H1 (cell line): ENCODE measurements around the gene ARHGEF26. TPM values are rescaled to one million over a fixed set of nuclear protein-coding genes. Genes with fewer than 3 reads are reported as not detected.

ENCODE experiments used
- CTCF ChIA-PET: fragments of 300-600 bp; sonication (Branson Sonifier 250); formaldehyde crosslinking; loops from one replicate; lab custom pipeline; 2021; ENCODE audit not compliant: partially characterized antibody; lab: Charles Lee
- POLR2A ChIA-PET: fragments of 300-600 bp; sonication (Branson Sonifier 250); formaldehyde crosslinking; loops from one replicate; lab custom pipeline; 2021; ENCODE audit warnings: inconsistent platforms; ENCODE audit not compliant: partially characterized antibody; lab: Charles Lee
- DNase-seq, 2 experiments: peaks; one replicate each; pipeline versions ENCODE4 v3.0.0 to v3.0.0-alpha.2; 2010 to 2022; ENCODE audit warnings: low spot score in 2 of 2, low read depth in 1 of 2, mixed read lengths in 1 of 2
- FAIRE-seq: peaks from 2 replicates; lab custom pipeline; 2011; peaks lifted over from hg19 to GRCh38; lab: Jason Lieb, UNC
- H2AFZ ChIP-seq: 2 replicates; pipeline ENCODE4 v1.8.1; 2012; ENCODE audit warnings: low read length, inconsistent platforms
- H2AK5ac ChIP-seq: 2 replicates; pipeline ENCODE4 v1.6.1; 2013; ENCODE audit warnings: low read depth, low read length
- H2BK120ac ChIP-seq: replicated peaks from 2 replicates; pipeline ENCODE3; 2013; ENCODE audit warnings: low read depth, low read length, inconsistent platforms
- H2BK12ac ChIP-seq: 2 replicates; pipeline ENCODE4 v1.6.1; 2013; ENCODE audit warnings: low read depth, low read length
- H2BK15ac ChIP-seq: 2 replicates; pipeline ENCODE4 v1.6.1; 2013; ENCODE audit warnings: low read length
- H2BK20ac ChIP-seq: 2 replicates; pipeline ENCODE4 v1.6.1; 2013; ENCODE audit warnings: low read length
- H2BK5ac ChIP-seq: 2 replicates; pipeline ENCODE4 v1.6.1; 2013; ENCODE audit warnings: low read depth, low read length
- H3K14ac ChIP-seq: 2 replicates; pipeline ENCODE4 v1.6.1; 2013; ENCODE audit warnings: inconsistent platforms; ENCODE audit not compliant: insufficient read length
- H3K18ac ChIP-seq: 2 replicates; pipeline ENCODE4 v1.6.1; 2013; ENCODE audit warnings: low read length; ENCODE audit errors: extremely low read depth
- H3K23ac ChIP-seq: 2 replicates; pipeline ENCODE4 v1.6.1; 2013; ENCODE audit warnings: inconsistent platforms; ENCODE audit not compliant: insufficient read length
- H3K23me2 ChIP-seq: 2 replicates; pipeline ENCODE4 v1.6.1; 2013; ENCODE audit warnings: low read depth, low read length
- H3K27ac ChIP-seq: 2 replicates; pipeline ENCODE4 v1.6.1; 2011; ENCODE audit warnings: low read depth, low read length, inconsistent platforms
- H3K27me3 ChIP-seq, 4 experiments: replicated peaks in 1 of 4; 1 replicate in 1 of 4; 2 replicates in 3 of 4; pipeline versions ENCODE4 v1.6.1 to v1.8.1; 2011 to 2013; ENCODE audit warnings: low read length in 3 of 4, mild to moderate bottlenecking in 3 of 4, inconsistent platforms in 2 of 4, mixed read lengths in 2 of 4, moderate library complexity in 1 of 4; ENCODE audit not compliant: control insufficient read depth in 3 of 4, insufficient read depth in 3 of 4; ENCODE audit errors: extremely low read depth in 1 of 4
- H3K36me3 ChIP-seq, 4 experiments: 2 replicates each; pipeline versions ENCODE4 v1.6.1 to v1.8.1; 2011 to 2013; ENCODE audit warnings: mild to moderate bottlenecking in 4 of 4, low read length in 3 of 4, moderate library complexity in 2 of 4, control low read depth in 1 of 4, inconsistent platforms in 1 of 4; ENCODE audit not compliant: insufficient read depth in 4 of 4, control insufficient read depth in 2 of 4
- H3K4ac ChIP-seq: replicated peaks from 2 replicates; pipeline ENCODE3; 2013; ENCODE audit warnings: low read length, low read depth, mixed read lengths, inconsistent platforms; ENCODE audit not compliant: insufficient read length
- H3K4me1 ChIP-seq, 4 experiments: replicated peaks in 1 of 4; 1 replicate in 1 of 4; 2 replicates in 3 of 4; pipeline versions ENCODE4 v1.6.1 to v1.8.1; 2011 to 2013; ENCODE audit warnings: low read length in 3 of 4, inconsistent platforms in 2 of 4, mixed read lengths in 1 of 4; ENCODE audit not compliant: insufficient read depth in 4 of 4, control insufficient read depth in 3 of 4
- H3K4me2 ChIP-seq, 2 experiments: 2 replicates each; pipeline versions ENCODE4 v1.6.1 to v1.8.1; 2011 to 2013; ENCODE audit warnings: low read depth in 2 of 2, low read length in 2 of 2, control low read depth in 1 of 2, inconsistent platforms in 1 of 2, mild to moderate bottlenecking in 1 of 2; ENCODE audit not compliant: insufficient read depth in 1 of 2
- H3K4me3 ChIP-seq, 4 experiments: fragments of 200-600, 300-600 bp in 1 of 4; sonication (generic), shearing (Covaris generic), sonication (Bioruptor Twin) in 1 of 4; 2 replicates each; pipeline versions ENCODE4 v1.5.1 to v1.8.1; 2011 to 2016; ENCODE audit warnings: low read length in 4 of 4, low read depth in 3 of 4, control low read depth in 2 of 4, inconsistent platforms in 2 of 4, mild to moderate bottlenecking in 2 of 4, mixed read lengths in 1 of 4, moderate library complexity in 1 of 4; ENCODE audit not compliant: insufficient read depth in 2 of 4; ENCODE audit errors: extremely low read depth in 1 of 4
- H3K56ac ChIP-seq: replicated peaks from 2 replicates; pipeline ENCODE3; 2013; ENCODE audit warnings: low read depth, mild to moderate bottlenecking, mixed read lengths, low read length, inconsistent platforms; ENCODE audit not compliant: insufficient read length
- H3K79me1 ChIP-seq: 2 replicates; pipeline ENCODE4 v1.6.1; 2013; ENCODE audit warnings: low read depth, low read length, control low read depth
- H3K79me2 ChIP-seq, 2 experiments: 2 replicates each; pipeline versions ENCODE4 v1.6.1 to v1.8.1; 2012 to 2013; ENCODE audit warnings: low read length in 2 of 2, mild to moderate bottlenecking in 2 of 2, inconsistent platforms in 1 of 2; ENCODE audit not compliant: insufficient read depth in 2 of 2, control insufficient read depth in 1 of 2
- H3K9ac ChIP-seq, 4 experiments: replicated peaks in 1 of 4; 1 replicate in 1 of 4; 2 replicates in 3 of 4; pipeline versions ENCODE4 v1.6.1 to v1.8.1; 2011 to 2013; ENCODE audit warnings: low read depth in 3 of 4, low read length in 3 of 4, control low read depth in 2 of 4, mild to moderate bottlenecking in 2 of 4, moderate library complexity in 2 of 4, inconsistent platforms in 1 of 4; ENCODE audit errors: extremely low read depth in 1 of 4
- H3K9me3 ChIP-seq, 2 experiments: 2 replicates each; pipeline versions ENCODE4 v1.6.1 to v1.8.1; 2012 to 2013; ENCODE audit warnings: mild to moderate bottlenecking in 2 of 2, moderate library complexity in 2 of 2, control low read depth in 1 of 2, inconsistent platforms in 1 of 2, low read depth in 1 of 2, low read length in 1 of 2, mixed read lengths in 1 of 2; ENCODE audit not compliant: insufficient read depth in 2 of 2
- H4K20me1 ChIP-seq, 2 experiments: replicated peaks in 1 of 2; 2 replicates each; pipeline versions ENCODE3 to v1.8.1; 2011 to 2013; ENCODE audit warnings: inconsistent platforms in 2 of 2, low read length in 2 of 2, mild to moderate bottlenecking in 1 of 2; ENCODE audit not compliant: insufficient read depth in 2 of 2, control insufficient read depth in 1 of 2
- H4K5ac ChIP-seq: 2 replicates; pipeline ENCODE4 v1.6.1; 2013; ENCODE audit warnings: low read length, low read depth, mixed read lengths, inconsistent platforms; ENCODE audit not compliant: insufficient read length
- H4K8ac ChIP-seq: 2 replicates; pipeline ENCODE4 v1.8.0; 2013; ENCODE audit warnings: mild to moderate bottlenecking, moderate library complexity, low read length, inconsistent platforms; ENCODE audit not compliant: insufficient read depth; ENCODE audit errors: extremely low read depth
- H4K91ac ChIP-seq: replicated peaks from 2 replicates; pipeline ENCODE3; 2013; ENCODE audit warnings: low read length, mixed read lengths, inconsistent platforms; ENCODE audit not compliant: insufficient read length
- RNF2 ChIP-seq: fragments of 200-900, 300-1000 bp; sonication (generic); IDR thresholded peaks from 2 replicates; pipeline ENCODE4 v1.7.1; 2016; ENCODE audit warnings: borderline replicate concordance, low read depth, mild to moderate bottlenecking, antibody characterized with exemption, low read length; ENCODE audit not compliant: poor library complexity, severe bottlenecking; ENCODE audit errors: missing control alignments
- TEAD4 ChIP-seq: IDR thresholded peaks from 2 replicates; pipeline ENCODE4 v1.6.1; 2012; ENCODE audit warnings: low read depth, low read length, inconsistent platforms, mixed read lengths
- WGBS, 2 experiments: shearing (Covaris generic) in 1 of 2; methylation state at CpG; one replicate each; pipeline versions ENCODE4 v1.1.6 to v1.1.7; 2013 to 2015; ENCODE audit warnings: low lambda C conversion rate in 2 of 2, mixed read lengths in 2 of 2, inconsistent platforms in 1 of 2, low coverage in 1 of 2, missing lambda C conversion rate in 1 of 2; ENCODE audit not compliant: insufficient replicate concordance in 2 of 2, insufficient coverage in 1 of 2, insufficient read length in 1 of 2; ENCODE audit errors: extremely low coverage in 1 of 2, missing lambda C conversion rate in 1 of 2; 5-methylcytosine and 5-hydroxymethylcytosine counted together
- polyA plus RNA-seq, 7 experiments: library from polyadenylated mRNA; depleted of rRNA in 3 of 7; stranded (reverse) in 5 of 7; unstranded in 2 of 7; fragments of >200 nt in 5 of 7; fragments of 200-250 nt in 2 of 7; gene quantifications; 1 replicate in 5 of 7; 2 replicates in 1 of 7; 4 replicates in 1 of 7; pipeline versions ENCODE4 v1.2.1 to v1.2.3, GENCODE V29; 2011 to 2013; ENCODE audit warnings: missing spikeins in 2 of 7, mixed read lengths in 2 of 7
- total RNA-seq: library from RNA; stranded (reverse); fragmentation: NEBNext Ultra II Directional; extraction: Animal tissue kit (Norgen Biotek cat#: 25700); gene quantifications from 2 replicates; pipeline ENCODE4 v1.2.1, GENCODE V29; 2021

ARHGEF26 gene
- total and polyA plus RNA-seq, 2 of the 8 experiments (the other 6 are each of a cell fraction or from before 2014, with no cell fraction given), result 3.1 to 15.6 TPM

DNA sequence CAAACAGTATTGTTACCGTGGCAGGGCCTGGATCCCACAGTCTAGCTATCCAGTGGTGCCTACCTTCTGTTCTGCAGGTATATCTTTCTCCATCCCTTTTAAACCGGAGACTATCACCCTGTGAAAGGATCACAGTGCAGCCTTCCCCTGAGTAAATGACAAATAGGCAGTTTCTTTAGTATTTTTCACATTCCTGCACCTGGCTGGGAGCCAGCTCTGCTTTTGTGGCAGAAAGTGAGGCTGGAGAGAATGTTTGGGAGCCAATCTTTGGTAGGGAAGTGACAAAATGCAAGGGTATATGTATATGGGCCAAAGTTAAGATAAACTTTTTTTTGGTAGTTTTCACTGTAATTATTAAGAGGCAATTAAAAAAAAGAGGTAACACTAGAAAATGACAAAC lies 54.8 kb downstream of the ARHGEF26 start:
- Histone ChIP-seq H3K4me3 (no peak overlapping the region), H3K4me2 (no peak overlapping the region), H3K23ac (no peak overlapping the region)
- no peak for DNase-seq
- TF ChIP-seq TEAD4, result peak; percentile 36; the same call in 1 of the 2 replicates
- no peak for TF ChIP-seq RNF2
- TF ChIP-seq, all 59 proteins: peak for 1
- no peak overlapping the region for H4K5ac ChIP-seq
- no peaks in the 10 kb centered on the region for H3K27me3 ChIP-seq
- H2BK20ac ChIP-seq, result no peak overlapping the region
- H3K4me1 ChIP-seq, result peaks cover 3 to 9% (median 6%) of the 10 kb centered on the region in 4 experiments; a peak in 5 of 7 replicates
- H2BK5ac ChIP-seq, result no peak overlapping the region
- H2BK12ac ChIP-seq, result no peak overlapping the region
- no peaks in the 10 kb centered on the region for H3K23me2 ChIP-seq
- H4K91ac ChIP-seq, result no peak overlapping the region
- no peaks in the 10 kb centered on the region for H3K9me3 ChIP-seq
- H3K79me2 ChIP-seq, result no peaks in the 10 kb centered on the region
- WGBS, 2 experiments, result 78% methylated on average over 2 of the region's 2 CpGs; no CpG with 5 or more reads in 1 of the 2 experiments
- no peak overlapping the region for H2BK120ac ChIP-seq
- H2AK5ac ChIP-seq, result no peak overlapping the region; the same call in 1 of the 2 replicates
- ChIA-PET POLR2A (interaction anchor here (0.5 to 1.1 kb wide), 2 partner anchors 11 to 15 kb away, joined by 3 to 5 read pairs; no protein-coding TSS in a partner anchor), CTCF (interaction anchor here (1.6 to 2.0 kb wide), 2 partner anchors 53 to 76 kb away, joined by 4 to 6 read pairs; no protein-coding TSS in a partner anchor)
- H3K14ac ChIP-seq, result no peak overlapping the region
- H3K79me1 ChIP-seq, result no peaks in the 10 kb centered on the region
- H3K56ac ChIP-seq, result no peak overlapping the region
- no peak overlapping the region for H2AFZ ChIP-seq
- no peak overlapping the region for H3K9ac ChIP-seq
- no peak overlapping the region for H3K18ac ChIP-seq
- no peak overlapping the region for H4K8ac ChIP-seq
- no peak for FAIRE-seq
- no peaks in the 10 kb centered on the region for H3K36me3 ChIP-seq
- H2BK15ac ChIP-seq, result no peak overlapping the region
- no peak overlapping the region for H3K4ac ChIP-seq
- H4K20me1 ChIP-seq, result no peaks in the 10 kb centered on the region
- H3K27ac ChIP-seq, result no peak overlapping the region
